Measurements from ENCODE around the gene MINK1.

GRCh38 chr17:4872786-4873185, 39.6 kb downstream of the MINK1 start:
- no peak for TF ChIP-seq CTCF (IDR thresholded peaks at IDR 0.05; ENCODE audit: control extremely low read depth in 1 of 3, insufficient read depth in 1 of 3, low read depth in 1 of 3, low read length in 3 of 3)
- no peak for TF ChIP-seq EP300 (IDR thresholded peaks at IDR 0.05; ENCODE audit: borderline replicate concordance in 1 of 2, low read depth in 2 of 2, low read length in 2 of 2)
- no peak for TF ChIP-seq GTF2F1 (IDR thresholded peaks at IDR 0.05; ENCODE audit: borderline replicate concordance, low read depth, low read length)
- TF ChIP-seq TEAD4 (IDR thresholded peaks at IDR 0.05; ENCODE audit: low read depth, low read length): no peak
- no peak for TF ChIP-seq POLR2A (IDR thresholded peaks at IDR 0.05; ENCODE audit: control extremely low read depth in 1 of 2, low read depth in 2 of 2, low read length in 2 of 2)
- no peak for TF ChIP-seq RFX5 (IDR thresholded peaks at IDR 0.05; ENCODE audit: borderline replicate concordance, low read depth, low read length)
- TF ChIP-seq POLR2AphosphoS5 (IDR thresholded peaks at IDR 0.05; ENCODE audit: low read depth, low read length): no peak
- no peak for TF ChIP-seq ASH2L (IDR thresholded peaks at IDR 0.05; ENCODE audit: low read length)
- TF ChIP-seq SP4 (IDR thresholded peaks at IDR 0.05; ENCODE audit: low read length): no peak
- no peak for TF ChIP-seq HDAC6 (IDR thresholded peaks at IDR 0.05; ENCODE audit: low read depth, low read length)
- no peak for TF ChIP-seq BRCA1 (IDR thresholded peaks at IDR 0.05; ENCODE audit: low read depth, low read length)
- TF ChIP-seq TBP (IDR thresholded peaks at IDR 0.05; ENCODE audit: low read depth, low read length): no peak
